ENCODE measurements around the gene AUP1.

The AUP1 gene

DNA sequence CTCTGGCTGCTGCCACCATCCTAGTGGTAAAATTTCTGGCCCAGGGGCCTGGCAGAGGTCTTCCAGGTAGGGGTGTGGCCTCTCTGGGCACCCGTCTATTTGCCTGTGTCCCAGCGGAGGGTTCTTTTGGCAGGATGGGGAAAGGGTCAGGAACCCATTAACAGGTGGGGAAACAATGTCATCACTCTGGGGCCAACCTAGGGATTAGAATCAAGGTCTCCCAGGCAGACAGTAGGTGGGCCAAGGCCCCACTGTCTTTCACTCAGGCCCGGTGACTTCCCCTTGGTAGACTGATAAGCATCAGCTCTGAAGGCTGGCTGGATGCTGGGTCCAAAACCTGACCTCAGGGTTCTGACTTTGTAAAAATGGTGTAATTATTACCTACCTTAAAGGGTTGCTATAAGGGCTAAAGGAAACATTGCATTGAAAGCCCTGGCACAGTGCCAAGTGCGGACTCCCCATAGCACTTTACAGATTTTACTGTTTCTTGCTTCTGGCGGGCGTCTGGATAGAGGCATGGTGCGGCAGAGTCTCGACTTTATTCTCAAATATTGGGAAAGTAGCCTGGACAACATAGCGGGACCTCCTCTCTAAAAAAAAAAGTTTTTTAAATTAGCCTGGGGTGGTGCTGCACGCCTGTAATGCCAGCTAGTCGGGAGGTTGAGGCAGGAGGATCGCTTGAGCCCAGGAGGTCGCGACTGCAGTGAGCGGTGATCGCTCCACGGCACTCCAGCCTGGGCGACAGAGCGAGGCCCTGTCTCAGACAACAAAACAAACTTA, 32.3 kb downstream of the AUP1 start:
- TF ChIP-seq, protein P1, sequence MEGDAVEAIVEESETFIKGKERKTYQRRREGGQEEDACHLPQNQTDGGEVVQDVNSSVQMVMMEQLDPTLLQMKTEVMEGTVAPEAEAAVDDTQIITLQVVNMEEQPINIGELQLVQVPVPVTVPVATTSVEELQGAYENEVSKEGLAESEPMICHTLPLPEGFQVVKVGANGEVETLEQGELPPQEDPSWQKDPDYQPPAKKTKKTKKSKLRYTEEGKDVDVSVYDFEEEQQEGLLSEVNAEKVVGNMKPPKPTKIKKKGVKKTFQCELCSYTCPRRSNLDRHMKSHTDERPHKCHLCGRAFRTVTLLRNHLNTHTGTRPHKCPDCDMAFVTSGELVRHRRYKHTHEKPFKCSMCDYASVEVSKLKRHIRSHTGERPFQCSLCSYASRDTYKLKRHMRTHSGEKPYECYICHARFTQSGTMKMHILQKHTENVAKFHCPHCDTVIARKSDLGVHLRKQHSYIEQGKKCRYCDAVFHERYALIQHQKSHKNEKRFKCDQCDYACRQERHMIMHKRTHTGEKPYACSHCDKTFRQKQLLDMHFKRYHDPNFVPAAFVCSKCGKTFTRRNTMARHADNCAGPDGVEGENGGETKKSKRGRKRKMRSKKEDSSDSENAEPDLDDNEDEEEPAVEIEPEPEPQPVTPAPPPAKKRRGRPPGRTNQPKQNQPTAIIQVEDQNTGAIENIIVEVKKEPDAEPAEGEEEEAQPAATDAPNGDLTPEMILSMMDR (conservative IDR thresholded peaks at IDR 0.05; ENCODE audit: low read depth), result no peak
- CTCF ChIA-PET, result no interaction called here
- no peak for DNase-seq (ENCODE audit: low spot score)
- no peak overlapping the region for H3K27ac ChIP-seq
- POLR2A ChIA-PET (ENCODE audit: low non-redundant PET), result interaction anchor here (1.1 kb wide), 1 partner anchor 9 kb away, joined by 3 read pairs; no protein-coding TSS in a partner anchor

DNA sequence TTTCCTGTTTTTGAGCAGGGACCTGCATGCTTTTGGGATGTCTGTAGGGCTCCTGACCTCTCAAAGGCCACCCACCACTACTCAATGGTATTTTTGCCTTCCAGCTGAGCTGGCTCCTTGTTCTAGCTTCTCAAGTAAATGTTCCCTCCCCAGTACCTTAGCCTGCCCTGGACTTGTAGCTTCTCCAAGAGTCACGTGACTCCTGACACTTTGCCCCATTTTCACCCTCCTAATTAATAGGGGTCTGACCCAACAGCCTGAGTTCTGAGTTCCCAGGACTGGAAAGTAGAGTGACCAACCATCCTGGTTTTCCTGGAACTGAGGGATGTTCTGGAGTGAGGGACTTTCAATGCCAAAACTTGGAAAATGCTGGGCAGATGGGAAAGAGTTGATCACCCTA, 34.1 kb downstream of the AUP1 start:
- DNase-seq (ENCODE audit: low spot score), result no peak
- TF ChIP-seq, protein P1 (conservative IDR thresholded peaks at IDR 0.05; ENCODE audit: low read depth), result no peak
- CTCF ChIA-PET, result no interaction called here
- POLR2A ChIA-PET (ENCODE audit: low non-redundant PET), result no interaction called here
- no peak overlapping the region for H3K27ac ChIP-seq

DNA sequence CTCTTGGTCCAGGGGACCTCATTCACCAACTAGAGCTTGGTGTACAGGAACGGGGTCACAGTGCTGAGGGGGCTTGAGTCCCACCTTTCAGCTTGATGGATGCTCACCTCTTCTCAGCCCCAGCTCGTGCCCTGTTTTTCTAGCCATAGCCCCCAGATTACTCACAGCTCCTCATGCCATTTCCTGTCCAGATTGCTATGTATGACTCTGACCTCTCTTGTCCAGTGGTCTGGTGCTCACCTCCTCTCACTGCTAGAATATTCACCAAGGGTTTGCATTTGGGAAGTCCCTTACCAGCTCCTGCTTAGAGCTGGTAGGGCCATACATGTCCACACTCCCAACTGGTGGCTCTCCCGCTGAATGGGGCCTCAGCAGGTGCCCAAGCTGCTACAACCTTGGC, 36.0 kb downstream of the AUP1 start:
- DNase-seq (ENCODE audit: low spot score), result no peak
- TF ChIP-seq, protein P1 (conservative IDR thresholded peaks at IDR 0.05; ENCODE audit: low read depth), result no peak
- ChIA-PET POLR2A (ENCODE audit: low non-redundant PET) (no interaction called here), CTCF (interaction anchor here (0.5 to 1.3 kb wide), 2 partner anchors 10 to 90 kb away, joined by 3 read pairs; partner anchors contain the start of genes CCDC142 and TTC31)
- no peak overlapping the region for H3K27ac ChIP-seq

DNA sequence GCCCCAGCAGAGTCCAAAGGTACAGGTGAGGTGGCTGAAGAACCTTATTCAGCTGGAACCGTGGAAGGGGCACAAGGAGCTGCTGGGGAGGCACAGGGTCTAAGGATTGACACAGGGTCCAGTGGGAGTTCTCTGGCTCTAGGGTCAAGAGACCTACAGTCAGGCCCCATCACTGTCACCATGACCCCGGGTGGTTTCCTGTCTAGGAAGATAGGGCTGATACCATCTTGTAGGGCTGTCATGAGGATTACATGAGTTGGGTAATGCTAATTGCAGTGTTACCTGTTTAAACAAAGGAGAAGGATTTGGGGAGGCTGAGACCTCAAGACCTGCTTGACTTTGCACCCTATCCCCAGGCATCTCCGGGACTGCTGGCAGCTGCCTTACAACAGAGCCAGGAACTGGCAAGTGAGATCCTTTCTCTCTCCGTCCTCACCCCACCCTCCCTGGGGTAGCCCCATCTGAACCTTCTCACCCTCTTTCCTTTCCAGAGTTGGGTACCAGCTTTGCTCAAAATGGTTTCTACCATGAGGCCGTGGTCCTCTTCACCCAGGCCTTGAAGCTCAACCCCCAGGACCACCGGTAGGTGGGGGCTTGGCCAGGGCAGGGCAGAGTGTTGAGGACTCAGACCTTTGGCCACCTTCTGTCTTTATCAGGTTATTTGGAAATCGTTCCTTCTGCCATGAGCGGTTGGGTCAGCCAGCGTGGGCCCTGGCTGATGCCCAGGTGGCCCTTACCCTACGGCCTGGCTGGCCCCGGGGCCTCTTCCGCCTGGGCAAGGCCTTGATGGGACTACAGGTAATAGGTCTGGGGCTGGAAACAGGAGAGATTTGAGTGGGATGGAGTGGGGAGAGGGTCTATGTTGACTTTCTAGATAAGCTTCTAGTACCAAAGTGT, 37.6 kb downstream of the AUP1 start:
- TF ChIP-seq, protein P1 (conservative IDR thresholded peaks at IDR 0.05; ENCODE audit: low read depth), result no peak
- ChIA-PET POLR2A (ENCODE audit: low non-redundant PET) (no interaction called here), CTCF (interaction anchor here (0.6 to 1.9 kb wide), 3 partner anchors 40 to 242 kb away, joined by 3 to 7 read pairs (median 7); no protein-coding TSS in a partner anchor)
- H3K27ac ChIP-seq, result no peak overlapping the region
- DNase-seq (ENCODE audit: low spot score), result no peak

DNA sequence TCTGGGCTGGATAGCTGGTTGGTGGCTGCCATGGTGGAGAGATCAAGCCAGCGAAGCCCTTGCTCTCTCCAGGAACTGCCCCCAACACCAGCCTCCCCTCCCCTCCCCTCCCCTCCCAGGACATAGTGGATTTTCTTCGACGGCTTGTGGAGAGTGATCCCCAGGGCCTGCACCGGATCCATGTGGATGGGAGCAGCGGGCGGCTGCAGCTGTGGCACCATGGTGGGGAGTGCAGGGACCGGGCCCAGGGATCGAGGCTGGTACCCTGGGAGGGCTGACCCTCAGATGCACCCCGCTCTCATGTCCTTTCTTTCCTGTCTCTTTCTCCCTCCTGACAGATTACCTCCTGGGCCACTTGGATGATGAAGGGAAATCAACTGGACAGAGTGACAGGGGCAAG, 39.6 kb downstream of the AUP1 start:
- TF ChIP-seq, protein P1 (conservative IDR thresholded peaks at IDR 0.05; ENCODE audit: low read depth), result no peak
- no peak overlapping the region for H3K27ac ChIP-seq
- DNase-seq (ENCODE audit: low spot score), result no peak
- POLR2A ChIA-PET (ENCODE audit: low non-redundant PET), result no interaction called here
- CTCF ChIA-PET, result no interaction called here

DNA sequence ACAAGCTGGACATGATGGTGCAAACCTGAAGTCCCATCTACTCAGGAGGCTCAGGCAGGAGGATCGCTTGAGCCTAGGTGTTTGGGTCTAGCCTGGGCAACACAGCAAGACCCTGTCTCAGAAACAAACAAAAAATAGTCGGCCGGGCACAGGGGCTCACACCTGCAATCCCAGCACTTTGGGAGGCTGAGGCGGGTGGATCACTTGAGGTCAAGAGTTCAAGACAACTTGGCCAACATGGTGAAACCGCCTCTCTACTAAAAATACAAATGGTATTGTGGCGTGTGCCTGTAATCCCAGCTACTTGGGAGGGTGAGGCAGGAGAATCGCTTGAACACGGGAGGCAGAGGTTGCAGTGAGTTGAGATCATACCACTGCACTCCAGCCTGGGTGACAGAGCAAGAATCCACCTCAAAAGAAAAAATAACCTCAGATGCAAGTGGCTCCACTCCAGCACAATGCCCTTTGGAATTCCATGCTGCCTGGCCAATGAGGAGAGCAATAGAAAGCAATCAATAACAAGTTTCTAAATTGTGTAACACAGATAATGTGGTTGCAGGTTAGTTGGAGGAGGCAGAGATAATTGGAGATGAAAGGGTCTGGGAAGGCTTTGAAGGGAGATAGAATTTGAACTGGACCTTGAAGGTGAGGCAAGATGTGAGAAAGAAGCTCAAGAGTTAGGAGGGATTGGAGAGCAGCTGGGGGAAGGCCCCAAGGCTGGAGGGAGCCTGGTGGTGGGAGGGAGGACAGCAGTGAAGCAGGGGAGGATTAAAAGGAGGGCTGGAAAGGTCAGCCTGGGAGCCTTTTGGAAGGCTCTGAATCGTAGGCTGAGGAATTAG, 40.6 kb downstream of the AUP1 start:
- CTCF ChIA-PET, result interaction anchor here (1.0 kb wide), 1 partner anchor 43 kb away, joined by 3 read pairs; no protein-coding TSS in a partner anchor
- TF ChIP-seq, protein P1 (conservative IDR thresholded peaks at IDR 0.05; ENCODE audit: low read depth), result no peak
- POLR2A ChIA-PET (ENCODE audit: low non-redundant PET), result no interaction called here
- H3K27ac ChIP-seq, result no peak overlapping the region
- no peak for DNase-seq (ENCODE audit: low spot score)

Data from RWPE1 (cell line).